K562 (cell line): ENCODE measurements around the gene BACE2. TPM values are rescaled to one million over a fixed set of nuclear protein-coding genes. Genes with fewer than 3 reads are reported as not detected.

Experiments used
- ATAC-seq: fragments of 200-7000 bp; cut with Tn5 transposase; 3 replicates; pipeline ENCODE4 v1.9.1; 2020; ENCODE audit warnings: moderate library complexity
- BruUV-seq: library from RNA; stranded (reverse); fragments of 400-500 nt; replicated peaks from 2 replicates; lab custom pipeline; 2021; lab: Mats Ljungman, UMichigan
- CTCF ChIA-PET: fragments of 300-600 bp; formaldehyde crosslinking; extraction: SDS; loops from one replicate; lab custom pipeline; 2021; ENCODE audit warnings: low intra/inter-chr PET ratio; lab: Yijun Ruan, JAX
- POLR2A ChIA-PET: fragments of 300-600, 350-650 bp; sonication (Branson Sonifier 250); formaldehyde crosslinking; extraction: SDS; loops from one replicate; lab custom pipeline; 2021; ENCODE audit warnings: antibody characterized with exemption, inconsistent platforms; lab: Yijun Ruan, JAX
- DNase-seq, 4 experiments: peaks; one replicate each; pipeline versions ENCODE4 v3.0.0 to v3.0.0-alpha.2; 2011 to 2018; ENCODE audit warnings: low spot score in 3 of 4, mixed read lengths in 3 of 4; ENCODE audit errors: extremely low read depth in 1 of 4
- FAIRE-seq: peaks from 2 replicates; lab custom pipeline; 2011; peaks lifted over from hg19 to GRCh38; lab: Jason Lieb, UNC
- H2AFZ ChIP-seq: 2 replicates; pipeline ENCODE4 v1.6.0; 2011; ENCODE audit warnings: low read depth, low read length, control low read depth, inconsistent platforms
- H3K27ac ChIP-seq: fragments of 200-600 bp; 3 replicates; pipeline ENCODE4 v1.8.0; 2011; ENCODE audit warnings: low read depth, mild to moderate bottlenecking, control low read depth, inconsistent platforms, low read length, moderate library complexity, mixed read lengths; ENCODE audit errors: extremely low read depth
- H3K27me3 ChIP-seq, 2 experiments: fragments of 300-600 bp in 1 of 2; 2 replicates in 1 of 2; 3 replicates in 1 of 2; pipeline versions ENCODE4 v1.6.0 to v1.8.0; 2011; ENCODE audit warnings: inconsistent platforms in 2 of 2, low read length in 2 of 2, mild to moderate bottlenecking in 1 of 2, mixed read lengths in 1 of 2, moderate library complexity in 1 of 2; ENCODE audit not compliant: control insufficient read depth in 2 of 2, insufficient read depth in 2 of 2
- H3K36me3 ChIP-seq: fragments of 300-600 bp; 3 replicates; pipeline ENCODE4 v1.8.0; 2011; ENCODE audit warnings: mild to moderate bottlenecking, low read length, inconsistent platforms; ENCODE audit not compliant: control insufficient read depth, insufficient read depth
- H3K4me1 ChIP-seq, 2 experiments: fragments of 200-600 bp in 1 of 2; replicated peaks in 1 of 2; 2 replicates in 1 of 2; 3 replicates in 1 of 2; pipeline versions ENCODE4 v1.5.1 to v1.8.0; 2011; ENCODE audit warnings: inconsistent platforms in 2 of 2, low read length in 2 of 2, mild to moderate bottlenecking in 1 of 2, mixed read lengths in 1 of 2, moderate library complexity in 1 of 2; ENCODE audit not compliant: control insufficient read depth in 2 of 2, insufficient read depth in 2 of 2
- H3K4me2 ChIP-seq: 2 replicates; pipeline ENCODE4 v1.6.1; 2011; ENCODE audit warnings: low read length, control low read depth, inconsistent platforms, mixed read lengths; ENCODE audit not compliant: insufficient read depth
- H3K4me3 ChIP-seq: fragments of 200-600 bp; sonication (generic), shearing (Covaris generic); 2 replicates; pipeline ENCODE4 v1.5.1; 2016; ENCODE audit warnings: control low read depth, inconsistent platforms
- H3K79me2 ChIP-seq: fragments of 200-600 bp; 3 replicates; pipeline ENCODE4 v1.8.0; 2011; ENCODE audit warnings: low read length, inconsistent platforms; ENCODE audit not compliant: control insufficient read depth, insufficient read depth
- H3K9ac ChIP-seq, 2 experiments: 2 replicates each; pipeline versions ENCODE4 v1.6.0 to v1.6.1; 2011; ENCODE audit warnings: low read depth in 2 of 2, low read length in 2 of 2, control low read depth in 1 of 2, inconsistent platforms in 1 of 2, mild to moderate bottlenecking in 1 of 2, mixed read lengths in 1 of 2; ENCODE audit not compliant: insufficient read depth in 1 of 2
- H3K9me1 ChIP-seq: one replicate; pipeline ENCODE4 v1.6.0; 2011; ENCODE audit warnings: inconsistent platforms, mild to moderate bottlenecking, low read length, moderate library complexity; ENCODE audit not compliant: control insufficient read depth, insufficient read depth
- H3K9me3 ChIP-seq: replicated peaks from 2 replicates; pipeline ENCODE4 v1.5.1; 2011; ENCODE audit warnings: low read depth, low read length, inconsistent platforms; ENCODE audit not compliant: control insufficient read depth, insufficient read depth
- H4K20me1 ChIP-seq: replicated peaks from 2 replicates; pipeline ENCODE4 v1.6.1; 2011; ENCODE audit warnings: low read length, inconsistent platforms, mixed read lengths; ENCODE audit not compliant: control insufficient read depth, insufficient read depth
- CXXC5 ChIP-seq: fragments of 250-450 bp; sonication (Bioruptor Pico); IDR thresholded peaks from 2 replicates; pipeline ENCODE4 v1.8.0; 2022; ENCODE audit warnings: inconsistent platforms, mild to moderate bottlenecking, moderate library complexity
- DPF2 ChIP-seq: fragments of 450-650 bp; IDR thresholded peaks from 2 replicates; pipeline ENCODE4 v1.6.1; 2016
- MAFF ChIP-seq: IDR thresholded peaks from 2 replicates; pipeline ENCODE4 v1.6.1; 2012; ENCODE audit warnings: low read length, improper control_type of control experiment
- SMARCB1 ChIP-seq: IDR thresholded peaks from 2 replicates; pipeline ENCODE4 v1.6.1; 2011; ENCODE audit warnings: improper control_type of control experiment, low read depth; ENCODE audit not compliant: insufficient read length
- SP1 ChIP-seq: sonication (generic); formaldehyde crosslinking; IDR thresholded peaks from 2 replicates; pipeline ENCODE4 v1.8.1; 2022; ENCODE audit warnings: mild to moderate bottlenecking, missing genetic modification reagents
- ZBTB7A ChIP-seq: IDR thresholded peaks from 2 replicates; pipeline ENCODE4 v1.6.1; 2011; ENCODE audit warnings: low read depth, mild to moderate bottlenecking, low read length, moderate library complexity, borderline replicate concordance; ENCODE audit not compliant: control insufficient read depth
- WGBS: fragments of 100-300 bp; shearing (Covaris generic); methylation state at CpG from one replicate; pipeline ENCODE4 v1.1.6; 2016; ENCODE audit warnings: low coverage, mixed read lengths; ENCODE audit not compliant: insufficient coverage; ENCODE audit errors: missing lambda C conversion rate; 5-methylcytosine and 5-hydroxymethylcytosine counted together
- in situ Hi-C: fragments of 300-500 bp; cut with MboI; formaldehyde crosslinking; loops from 4 replicates; pipeline ENCODE4 v1.15.0; 2018; ENCODE audit warnings: inconsistent platforms, mixed read lengths
- intact Hi-C: fragments of 100-400 bp; cut with micrococcal nuclease; formaldehyde crosslinking; loops from 2 replicates; pipeline ENCODE4 v1.14.2; 2022
- polyA plus RNA-seq, 8 experiments: library from polyadenylated mRNA; depleted of rRNA in 4 of 8; stranded (reverse) in 5 of 8; unstranded in 3 of 8; fragments of >200 nt; fragmentation: Nextera tagmentation in 2 of 8; fragmentation: Illumina TruSeq in 1 of 8; extraction: Ambion mirVana in 2 of 8; extraction: Trizol in 1 of 8; gene quantifications; 2 replicates each; pipeline versions ENCODE4 v1.2.1 to v1.2.3, GENCODE V29; 2011 to 2014; ENCODE audit warnings: inconsistent platforms in 1 of 8, missing spikeins in 1 of 8
- total RNA-seq, 7 experiments: library from RNA; depleted of rRNA in 6 of 7; stranded (reverse); fragments of >200 nt in 6 of 7; fragmentation: Illumina TruSeq in 2 of 7; extraction: Trizol in 2 of 7; gene quantifications; 2 replicates each; pipeline versions ENCODE4 v1.2.1 to v1.2.3, GENCODE V29; 2011 to 2021; ENCODE audit warnings: low replicate concordance in 1 of 7
- TF ChIP-seq, protein P1 (sequence below): fragments of 450-650 bp; IDR thresholded peaks from 2 replicates; pipeline ENCODE4 v1.6.1; 2017; ENCODE audit warnings: antibody characterized with exemption, mild to moderate bottlenecking

BACE2 gene
- total and polyA plus RNA-seq, 9 of the 15 experiments (the other 6 are each of a cell fraction or from before 2014, with no cell fraction given) = 0.05 to 0.24 (median 0.15) TPM; not detected in 2

DNA sequence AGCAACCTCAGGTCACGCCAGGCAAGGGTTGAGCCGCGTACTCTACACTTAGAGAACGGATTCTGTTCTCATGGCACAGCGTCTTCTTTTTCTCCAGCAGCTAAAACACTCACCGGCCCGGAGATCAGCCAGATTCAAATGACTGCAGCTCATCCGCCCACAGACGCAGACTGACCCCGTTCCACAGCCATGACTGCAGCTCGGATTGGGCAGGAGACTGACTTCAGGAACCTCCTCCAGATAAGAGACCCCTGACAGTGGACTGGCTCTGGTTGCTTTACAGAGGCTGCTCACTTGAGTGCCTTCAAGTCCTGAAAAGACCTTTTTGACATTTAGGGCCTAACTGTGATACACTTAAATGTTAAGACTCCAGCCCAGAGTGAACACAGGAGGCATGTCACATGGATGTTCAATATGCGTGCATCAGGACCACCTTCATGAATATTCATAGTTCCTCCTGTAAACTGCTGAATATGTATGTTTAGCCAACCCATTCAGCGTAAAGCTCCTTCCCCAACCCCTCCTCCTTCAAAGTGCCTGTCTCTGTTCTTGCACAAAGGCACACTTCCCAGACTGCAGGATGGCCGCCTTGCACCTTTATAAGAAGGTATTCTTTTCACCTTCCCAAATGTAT, 42.6 kb downstream of the BACE2 start (continued):
- TF ChIP-seq, protein P1, sequence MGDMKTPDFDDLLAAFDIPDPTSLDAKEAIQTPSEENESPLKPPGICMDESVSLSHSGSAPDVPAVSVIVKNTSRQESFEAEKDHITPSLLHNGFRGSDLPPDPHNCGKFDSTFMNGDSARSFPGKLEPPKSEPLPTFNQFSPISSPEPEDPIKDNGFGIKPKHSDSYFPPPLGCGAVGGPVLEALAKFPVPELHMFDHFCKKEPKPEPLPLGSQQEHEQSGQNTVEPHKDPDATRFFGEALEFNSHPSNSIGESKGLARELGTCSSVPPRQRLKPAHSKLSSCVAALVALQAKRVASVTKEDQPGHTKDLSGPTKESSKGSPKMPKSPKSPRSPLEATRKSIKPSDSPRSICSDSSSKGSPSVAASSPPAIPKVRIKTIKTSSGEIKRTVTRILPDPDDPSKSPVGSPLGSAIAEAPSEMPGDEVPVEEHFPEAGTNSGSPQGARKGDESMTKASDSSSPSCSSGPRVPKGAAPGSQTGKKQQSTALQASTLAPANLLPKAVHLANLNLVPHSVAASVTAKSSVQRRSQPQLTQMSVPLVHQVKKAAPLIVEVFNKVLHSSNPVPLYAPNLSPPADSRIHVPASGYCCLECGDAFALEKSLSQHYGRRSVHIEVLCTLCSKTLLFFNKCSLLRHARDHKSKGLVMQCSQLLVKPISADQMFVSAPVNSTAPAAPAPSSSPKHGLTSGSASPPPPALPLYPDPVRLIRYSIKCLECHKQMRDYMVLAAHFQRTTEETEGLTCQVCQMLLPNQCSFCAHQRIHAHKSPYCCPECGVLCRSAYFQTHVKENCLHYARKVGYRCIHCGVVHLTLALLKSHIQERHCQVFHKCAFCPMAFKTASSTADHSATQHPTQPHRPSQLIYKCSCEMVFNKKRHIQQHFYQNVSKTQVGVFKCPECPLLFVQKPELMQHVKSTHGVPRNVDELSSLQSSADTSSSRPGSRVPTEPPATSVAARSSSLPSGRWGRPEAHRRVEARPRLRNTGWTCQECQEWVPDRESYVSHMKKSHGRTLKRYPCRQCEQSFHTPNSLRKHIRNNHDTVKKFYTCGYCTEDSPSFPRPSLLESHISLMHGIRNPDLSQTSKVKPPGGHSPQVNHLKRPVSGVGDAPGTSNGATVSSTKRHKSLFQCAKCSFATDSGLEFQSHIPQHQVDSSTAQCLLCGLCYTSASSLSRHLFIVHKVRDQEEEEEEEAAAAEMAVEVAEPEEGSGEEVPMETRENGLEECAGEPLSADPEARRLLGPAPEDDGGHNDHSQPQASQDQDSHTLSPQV = no peak
- no peak for TF ChIP-seq MAFF

DNA sequence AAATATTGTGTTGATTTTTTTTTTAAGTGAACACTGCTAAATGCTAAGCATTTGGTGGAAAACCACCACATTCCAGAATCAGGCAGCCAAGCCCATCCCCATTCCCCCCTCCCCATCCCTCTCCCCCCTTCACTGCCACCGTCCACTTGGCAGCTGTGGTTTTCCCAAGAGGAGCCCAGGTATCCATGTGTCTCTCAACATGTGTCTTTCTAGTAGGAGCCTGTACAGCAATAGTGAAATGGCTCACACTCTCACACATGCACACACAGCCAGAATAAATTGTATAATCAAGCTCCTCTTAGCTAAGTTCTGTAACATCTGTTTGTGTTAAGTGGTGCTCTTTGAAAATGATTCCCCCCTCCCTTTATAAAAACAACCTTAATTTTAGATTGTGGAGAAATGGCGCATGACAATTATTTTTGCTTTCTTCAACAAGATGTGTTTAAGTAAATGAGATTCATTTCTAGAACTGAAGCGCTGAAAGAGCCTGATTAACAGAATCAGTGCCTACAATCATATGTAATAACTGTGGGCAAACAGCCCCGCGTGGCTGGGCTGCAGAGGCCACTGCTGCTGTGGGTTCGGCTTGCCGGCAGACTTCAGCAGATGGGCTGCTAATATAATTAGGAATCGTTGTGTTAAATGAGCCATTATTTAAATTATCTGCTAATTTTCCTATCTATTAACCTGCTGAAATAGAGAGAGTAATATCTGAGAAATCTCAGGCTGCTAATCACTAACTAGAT, 43.3 kb downstream of the BACE2 start:
- no peak for DNase-seq
- Histone ChIP-seq H3K27ac (no peak overlapping the region), H3K9me3 (no peaks in the 10 kb centered on the region), H3K4me2 (no peak overlapping the region), H3K9ac (no peak overlapping the region)
- intact Hi-C loops (no loop called here), in situ Hi-C loops (no loop called here)
- POLR2A ChIA-PET = no interaction called here
- TF ChIP-seq ZBTB7A (no peak), SP1 (CRISPR knock-in tag) (no peak), CXXC5 (CRISPR knock-in tag) (no peak), SMARCB1 (no peak), DPF2 (no peak)
- TF ChIP-seq, all 486 proteins: peak for 0
- Histone ChIP-seq H3K9me1 (no peaks in the 10 kb centered on the region), H3K27me3 (peaks cover 19 to 50% of the 10 kb centered on the region in 2 experiments), H3K36me3 (no peaks in the 10 kb centered on the region), H2AFZ (no peak overlapping the region), H3K4me1 (no peaks in the 10 kb centered on the region; a peak in 1 of 5 replicates), H3K79me2 (no peaks in the 10 kb centered on the region), H4K20me1 (peaks cover 10% of the 10 kb centered on the region; the same call in 1 of the 2 replicates), H3K4me3 (no peak overlapping the region)
- CTCF ChIA-PET = no interaction called here
- BruUV-seq = no TSS peak
- WGBS = 2% methylated on average over 8 of the region's 8 CpGs
- FAIRE-seq (no peak), ATAC-seq (no peak)
